Panc1 (cell line): ENCODE data around the gene CLSTN2.

Source experiments
- CTCF ChIP-seq: fragments of 450-650 bp; IDR thresholded peaks from 2 replicates; pipeline ENCODE4 v1.5.1; 2017; ENCODE audit warnings: mild to moderate bottlenecking
- SIN3A ChIP-seq: IDR thresholded peaks from 2 replicates; pipeline ENCODE4 v1.6.1; 2012; ENCODE audit warnings: low read depth, mild to moderate bottlenecking, low read length, moderate library complexity, borderline replicate concordance; ENCODE audit not compliant: insufficient read depth

- TF ChIP-seq CTCF: no peak
- no peak for TF ChIP-seq SIN3A
Measured at GRCh38 chr3:139969386-139969785, 34.4 kb downstream of the CLSTN2 start.
